Hematopoietic multipotent progenitor cell (in vitro differentiated cells): ENCODE results near the gene ESF1. TPM values are rescaled to one million over a fixed set of nuclear protein-coding genes. Genes with fewer than 3 reads are reported as not detected.

Experiments
- DNase-seq, 3 donors: peaks; one replicate each; pipeline ENCODE4 v3.0.0-alpha.2; 2011 to 2015; ENCODE audit warnings: low read depth in 2 of 3, low spot score in 2 of 3
- total RNA-seq: library from RNA; depleted of rRNA; stranded (reverse); fragments of >200 nt; gene quantifications from one replicate; pipeline ENCODE4 v1.2.3, GENCODE V29; 2012

ESF1 gene
- total RNA-seq, 1 donor: 0.81 TPM

DNA sequence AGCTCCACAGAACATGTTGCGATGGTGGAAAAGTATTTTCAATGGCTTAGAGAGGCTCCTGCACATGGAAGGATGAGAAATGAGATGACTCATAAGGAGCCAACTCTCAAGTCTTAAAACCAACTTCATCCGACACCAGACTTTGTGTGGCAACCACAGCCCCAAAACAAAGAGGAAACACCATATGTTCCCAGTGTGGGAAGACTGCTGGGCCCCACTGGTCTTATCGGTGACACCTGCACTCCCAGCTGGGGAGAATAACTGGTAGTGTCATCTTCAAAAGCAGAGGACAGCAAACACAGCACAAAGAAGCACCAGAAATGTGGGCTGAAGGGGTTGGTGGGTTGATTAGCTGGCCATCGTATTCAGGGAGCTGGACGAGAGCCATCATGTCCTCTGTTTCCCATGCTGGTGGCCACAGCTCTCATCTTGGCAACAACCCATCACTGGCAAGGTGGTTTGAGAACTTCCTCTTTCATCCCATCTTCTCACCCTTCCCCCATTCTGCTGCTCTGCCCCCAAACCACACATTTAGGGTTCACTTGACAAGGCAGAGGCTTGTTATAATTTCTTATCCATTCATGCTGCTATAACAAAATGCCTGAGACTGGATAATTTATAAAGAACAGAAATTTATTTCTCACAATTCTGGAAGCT lies 100.0 kb downstream of the ESF1 start:
- DNase-seq: peak in 2 of 3 donors; percentile 43 to 88

DNA sequence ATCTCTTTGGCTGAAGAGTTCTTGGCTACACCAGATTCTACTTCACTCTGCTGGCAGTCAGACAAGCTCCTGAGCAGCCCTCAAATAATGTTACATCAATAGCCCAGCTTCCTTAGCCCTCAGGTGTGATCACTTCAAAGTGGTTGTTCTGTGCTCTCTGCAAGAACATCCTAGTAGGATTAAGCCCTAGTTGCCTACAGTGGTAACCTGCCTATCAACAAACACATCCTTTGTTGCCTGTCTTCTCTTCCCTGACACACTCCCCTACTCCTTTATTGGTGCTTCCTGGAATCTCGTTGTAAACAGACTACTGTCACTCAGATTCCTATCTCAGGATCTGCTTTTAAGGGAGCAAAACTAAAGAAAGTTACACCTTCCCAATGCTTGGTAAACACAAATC lies 100.9 kb downstream of the ESF1 start:
- no peak for DNase-seq

DNA sequence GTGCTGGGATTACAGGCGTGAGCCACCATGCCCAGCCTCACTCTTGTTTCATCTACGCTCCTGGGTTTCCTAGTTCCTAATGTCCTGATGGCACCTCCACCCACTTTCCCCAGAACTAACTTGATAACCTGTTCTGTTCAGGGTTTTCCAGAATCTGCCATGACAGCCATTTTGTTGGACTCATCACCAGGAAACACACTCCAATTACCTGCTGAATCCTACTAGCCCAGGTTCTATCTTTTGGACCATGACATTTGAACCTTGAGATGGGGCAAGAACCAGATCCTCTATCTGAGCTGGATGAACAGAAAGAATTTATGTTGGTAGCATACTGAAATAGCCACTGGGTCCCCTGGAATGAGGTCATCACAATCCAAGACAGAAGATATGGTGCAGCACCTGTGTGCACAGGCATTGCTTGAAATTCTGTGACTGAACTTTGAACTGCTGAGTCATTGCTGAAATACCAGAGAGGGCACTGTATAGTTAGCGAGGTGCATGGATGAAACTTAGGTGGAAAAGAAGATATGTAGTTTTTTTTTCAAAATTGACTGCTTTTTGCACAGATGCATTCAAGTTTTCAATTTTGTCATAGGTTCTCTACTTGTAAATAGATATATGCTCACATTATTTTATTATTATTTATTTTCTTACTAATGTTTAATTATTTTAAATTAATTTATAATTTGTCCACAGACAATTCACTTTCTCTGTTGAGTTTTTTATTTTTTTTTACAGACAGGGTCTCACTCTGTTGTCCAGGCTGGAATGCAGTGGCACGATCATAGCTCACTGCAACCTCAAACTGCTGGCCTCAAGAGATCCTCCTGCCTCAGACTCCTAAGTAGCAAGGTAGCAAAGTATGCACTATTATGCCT lies 103.2 kb downstream of the ESF1 start:
- DNase-seq: no peak

DNA sequence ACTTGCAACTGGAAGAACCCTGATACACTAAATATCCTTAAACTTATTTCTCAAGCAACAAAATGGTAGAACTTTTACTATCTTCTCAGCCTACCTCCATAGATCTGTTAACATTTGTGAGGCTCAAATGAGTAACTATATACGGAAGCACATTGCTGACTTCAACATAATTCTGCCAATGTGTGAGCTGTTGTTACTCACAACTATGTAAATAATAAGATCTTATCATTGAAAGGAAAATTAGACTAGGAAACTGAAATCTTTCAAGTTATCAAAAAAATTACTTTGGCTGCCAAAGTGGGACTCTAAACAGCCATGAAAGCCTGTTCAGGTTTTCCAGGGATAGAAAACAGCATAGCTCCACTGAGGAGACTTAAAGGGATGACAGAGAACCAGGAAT lies 105.8 kb downstream of the ESF1 start:
- DNase-seq: no peak

DNA sequence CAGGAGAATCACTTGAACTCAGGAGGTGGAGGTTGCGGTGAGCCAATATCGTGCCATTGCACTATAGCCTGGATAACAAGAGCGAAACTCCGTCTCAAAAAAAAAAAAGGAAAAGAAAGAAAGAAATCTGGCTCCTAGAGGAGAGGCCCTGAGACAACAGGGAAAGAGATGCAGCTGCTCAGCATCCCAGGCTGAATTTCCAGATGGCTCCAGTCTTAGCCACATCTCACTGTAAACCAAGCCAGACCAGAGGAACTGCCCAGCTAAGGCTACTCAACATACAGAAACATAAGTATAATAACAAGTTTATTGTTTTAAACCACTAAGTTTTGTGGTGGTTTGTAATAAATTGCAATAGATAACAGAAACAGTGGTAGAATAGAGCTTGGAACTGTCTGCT lies 107.5 kb downstream of the ESF1 start:
- no peak for DNase-seq

DNA sequence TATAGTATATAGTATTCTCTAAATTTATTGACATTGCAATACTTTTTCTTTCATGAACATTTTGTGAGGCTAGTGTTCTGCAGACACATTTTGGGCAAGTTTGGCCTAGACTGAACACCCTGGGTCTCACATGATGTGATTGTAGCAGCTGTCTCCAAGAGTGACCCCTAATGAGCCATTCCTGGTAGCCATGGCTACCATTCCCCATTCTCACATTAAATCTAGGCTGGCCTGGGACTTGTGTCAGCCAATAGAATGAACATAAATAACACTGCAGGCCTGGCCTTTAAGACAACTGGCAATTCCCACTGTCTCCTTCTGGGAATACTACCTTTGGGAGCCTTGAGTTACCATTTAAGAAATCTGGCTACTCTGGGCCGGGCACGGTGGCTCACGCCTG lies 108.0 kb downstream of the ESF1 start:
- no peak for DNase-seq

DNA sequence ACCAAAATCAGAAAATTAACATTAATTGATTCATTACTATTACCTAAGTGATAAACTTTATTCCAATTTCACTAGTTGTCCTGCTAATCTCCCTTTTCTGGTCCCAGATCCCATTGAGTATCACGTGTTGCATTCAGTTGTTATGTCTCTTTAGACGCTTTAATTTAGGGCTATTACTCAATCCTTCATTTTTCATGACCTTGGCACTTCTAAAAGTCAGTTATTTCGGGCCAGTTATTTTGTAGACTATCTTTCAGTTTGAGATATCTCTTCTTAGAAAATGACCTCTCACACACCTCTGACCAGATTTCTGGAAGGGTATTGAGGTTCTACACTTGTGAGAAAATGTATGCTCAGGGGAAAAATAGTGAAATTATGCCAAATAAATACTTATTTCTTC lies 112.0 kb downstream of the ESF1 start:
- DNase-seq: no peak

DNA sequence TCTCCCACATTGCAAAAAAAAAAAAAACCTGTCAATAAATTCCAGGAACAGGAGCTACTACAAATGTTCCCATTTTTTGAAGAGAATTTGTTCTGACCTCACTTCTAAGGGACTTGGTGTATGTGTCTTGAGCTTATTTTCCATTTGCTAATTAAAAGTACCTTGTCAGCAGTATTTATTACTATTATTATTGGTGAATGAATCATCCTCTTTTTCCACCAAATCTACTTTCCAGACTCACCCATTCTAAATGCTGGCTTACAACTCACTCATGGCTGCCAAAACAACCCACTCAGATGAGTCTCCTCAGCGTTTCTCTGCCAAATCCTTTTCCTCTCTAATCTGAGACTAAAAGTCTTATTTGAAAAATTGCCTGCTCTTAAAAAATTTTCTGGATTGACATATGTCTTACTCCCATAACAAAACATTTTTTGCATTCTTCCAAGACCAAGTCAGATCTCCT lies 112.8 kb downstream of the ESF1 start:
- no peak for DNase-seq

DNA sequence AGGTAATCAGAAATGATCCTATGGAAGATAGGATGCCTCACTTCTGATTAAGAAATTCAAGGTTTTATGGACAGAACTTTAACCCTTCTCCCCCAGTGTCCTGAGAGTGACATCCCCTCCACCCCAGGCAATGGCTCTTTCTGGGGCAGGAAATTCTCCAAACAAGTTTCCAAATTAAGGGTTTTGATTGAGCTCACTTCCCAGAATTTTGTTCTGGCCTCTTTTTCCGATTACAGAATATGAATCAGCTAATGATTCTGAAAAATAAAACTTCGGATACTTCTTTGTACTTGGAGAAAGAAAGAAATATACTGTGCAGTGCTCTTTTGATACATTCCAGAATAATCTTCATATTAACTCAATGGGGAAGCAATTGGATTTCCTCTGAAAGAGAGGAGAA lies 113.2 kb downstream of the ESF1 start:
- no peak for DNase-seq

DNA sequence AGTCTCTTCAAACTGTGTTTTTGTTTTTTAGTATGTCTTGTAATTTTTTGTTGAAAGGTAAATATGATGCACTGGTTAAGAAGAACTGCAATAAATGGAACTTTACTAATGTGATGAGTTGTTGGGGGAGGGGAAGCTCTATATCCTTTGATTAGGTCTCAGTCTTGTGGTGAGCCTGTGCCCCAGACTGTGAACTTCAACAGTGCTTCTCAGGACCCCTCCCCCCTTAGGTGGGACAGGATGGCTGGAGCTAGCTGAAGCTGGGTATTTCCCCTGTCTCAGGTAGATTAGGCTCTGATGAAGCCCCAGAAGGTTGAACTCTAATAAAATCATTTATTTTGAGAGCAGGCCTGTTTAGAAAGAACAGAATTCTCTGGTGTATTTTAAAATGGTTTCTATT lies 114.6 kb downstream of the ESF1 start:
- no peak for DNase-seq

DNA sequence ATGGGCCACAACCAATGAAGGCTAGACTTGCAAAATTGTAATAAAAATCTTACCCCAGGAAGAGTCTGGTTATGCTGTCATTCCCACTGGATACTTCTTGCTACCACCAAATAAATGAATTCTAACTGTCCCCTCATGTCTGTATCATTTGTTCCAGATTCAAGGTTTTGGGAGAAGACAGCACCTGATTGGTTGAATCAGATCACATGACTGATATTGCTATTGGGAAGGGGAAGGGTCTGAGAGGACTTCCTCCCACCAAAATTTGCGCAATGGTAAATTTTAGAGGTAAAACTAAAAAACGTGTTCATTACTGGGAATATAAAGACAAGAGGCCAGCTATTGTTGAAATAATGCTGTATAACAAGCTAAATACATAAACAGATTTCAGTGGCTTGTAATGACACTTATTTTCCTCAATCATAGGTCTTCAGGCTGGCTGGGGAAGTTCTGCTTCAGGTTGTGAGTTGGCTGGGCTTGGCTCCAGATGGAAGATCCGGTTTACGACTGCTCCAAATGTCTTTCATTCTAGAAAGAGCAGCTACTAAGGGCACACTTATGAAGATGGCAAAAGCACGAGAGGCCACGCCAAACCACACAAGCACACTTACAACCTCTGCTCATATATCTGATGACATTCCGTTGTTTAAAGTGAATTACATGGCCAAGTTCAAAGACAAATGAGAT lies 118.9 kb downstream of the ESF1 start:
- DNase-seq: no peak

Other genes starting within 250 kb of the ESF1 start
- 10.5 TPM for gene TASP1, start 146.0 kb downstream of the ESF1 start, total RNA-seq
- gene NDUFAF5, start 109 bp upstream of the ESF1 start, total RNA-seq: 2.4 TPM
- gene SEL1L2, start 205.7 kb upstream of the ESF1 start, total RNA-seq: not detected
- gene MACROD2, start 210.6 kb upstream of the ESF1 start, total RNA-seq: 0.81 TPM